ENCODE data around the gene FAM168A. TPM values are rescaled to one million over a fixed set of nuclear protein-coding genes. Genes with fewer than 3 reads are reported as not detected.
A peak's percentile ranks its signal among the peaks of the same experiment; 100 is the strongest.

The FAM168A gene
- total RNA-seq, 1 donor from 2014 or later, result 14.2 TPM

- Histone ChIP-seq H3K27me3 (ENCODE audit: control insufficient read depth, insufficient read depth, low read length) (no peaks in the 10 kb centered on the region), H3K4me3 (ENCODE audit: low read depth, low read length) (no peak overlapping the region), H3K36me3 (ENCODE audit: control insufficient read depth, insufficient read depth, low read length) (no peaks in the 10 kb centered on the region)
- no peak for TF ChIP-seq CTCF (IDR thresholded peaks at IDR 0.05; ENCODE audit: insufficient read depth, low read length, poor library complexity, severe bottlenecking)
- DNase-seq (ENCODE audit: low read depth), result no peak
Observed at GRCh38 chr11:73498343-73498742, 99.6 kb downstream of the FAM168A start.

- no peak for DNase-seq (ENCODE audit: low read depth)
- H3K4me3 ChIP-seq (ENCODE audit: low read depth, low read length), result no peak overlapping the region
- no peak for TF ChIP-seq CTCF (IDR thresholded peaks at IDR 0.05; ENCODE audit: insufficient read depth, low read length, poor library complexity, severe bottlenecking)
- H3K27me3 ChIP-seq (ENCODE audit: control insufficient read depth, insufficient read depth, low read length), result no peaks in the 10 kb centered on the region
- no peaks in the 10 kb centered on the region for H3K36me3 ChIP-seq (ENCODE audit: control insufficient read depth, insufficient read depth, low read length)
Observed at GRCh38 chr11:73496134-73496533, 101.8 kb downstream of the FAM168A start.

GRCh38 chr11:73495731-73496130 lies 102.2 kb downstream of the FAM168A start:
- no peak for TF ChIP-seq CTCF (IDR thresholded peaks at IDR 0.05; ENCODE audit: insufficient read depth, low read length, poor library complexity, severe bottlenecking)
- DNase-seq (ENCODE audit: low read depth), result no peak
- no peaks in the 10 kb centered on the region for H3K27me3 ChIP-seq (ENCODE audit: control insufficient read depth, insufficient read depth, low read length)
- no peaks in the 10 kb centered on the region for H3K36me3 ChIP-seq (ENCODE audit: control insufficient read depth, insufficient read depth, low read length)
- no peak overlapping the region for H3K4me3 ChIP-seq (ENCODE audit: low read depth, low read length)

- DNase-seq (ENCODE audit: low read depth), result peak; percentile 32
- no peaks in the 10 kb centered on the region for H3K36me3 ChIP-seq (ENCODE audit: control insufficient read depth, insufficient read depth, low read length)
- H3K27me3 ChIP-seq (ENCODE audit: control insufficient read depth, insufficient read depth, low read length), result no peaks in the 10 kb centered on the region
- no peak for TF ChIP-seq CTCF (IDR thresholded peaks at IDR 0.05; ENCODE audit: insufficient read depth, low read length, poor library complexity, severe bottlenecking)
- no peak overlapping the region for H3K4me3 ChIP-seq (ENCODE audit: low read depth, low read length)
Observed at GRCh38 chr11:73493956-73494598, 103.8 kb downstream of the FAM168A start.

- no peak for DNase-seq (ENCODE audit: low read depth)
- H3K4me3 ChIP-seq (ENCODE audit: low read depth, low read length), result no peak overlapping the region
- no peaks in the 10 kb centered on the region for H3K36me3 ChIP-seq (ENCODE audit: control insufficient read depth, insufficient read depth, low read length)
- no peaks in the 10 kb centered on the region for H3K27me3 ChIP-seq (ENCODE audit: control insufficient read depth, insufficient read depth, low read length)
- no peak for TF ChIP-seq CTCF (IDR thresholded peaks at IDR 0.05; ENCODE audit: insufficient read depth, low read length, poor library complexity, severe bottlenecking)
Observed at GRCh38 chr11:73481626-73482025, 116.3 kb downstream of the FAM168A start.

- no peak overlapping the region for H3K4me3 ChIP-seq (ENCODE audit: low read depth, low read length)
- no peak for TF ChIP-seq CTCF (IDR thresholded peaks at IDR 0.05; ENCODE audit: insufficient read depth, low read length, poor library complexity, severe bottlenecking)
- H3K27me3 ChIP-seq (ENCODE audit: control insufficient read depth, insufficient read depth, low read length), result no peaks in the 10 kb centered on the region
- no peak for DNase-seq (ENCODE audit: low read depth)
- H3K36me3 ChIP-seq (ENCODE audit: control insufficient read depth, insufficient read depth, low read length), result no peaks in the 10 kb centered on the region
Observed at GRCh38 chr11:73480677-73481076, 117.2 kb downstream of the FAM168A start.
